HepG2 (cell line): Measurements from ENCODE around the gene NME2. TPM values are rescaled to one million over a fixed set of nuclear protein-coding genes. Genes with fewer than 3 reads are reported as not detected.
A peak's percentile ranks its signal among the peaks of the same experiment; 100 is the strongest.

Experiments
- BHLHE40 ChIP-seq: IDR thresholded peaks from 2 replicates; pipeline ENCODE4 v1.6.1; 2011; ENCODE audit warnings: low read length, improper control_type of control experiment
- MTA1 ChIP-seq: sonication (generic); formaldehyde crosslinking; IDR thresholded peaks from 2 replicates; pipeline ENCODE4 v1.4.0; 2020; ENCODE audit warnings: missing genetic modification reagents, mild to moderate bottlenecking, borderline replicate concordance
- MYNN ChIP-seq: sonication (generic); formaldehyde crosslinking; IDR thresholded peaks from 2 replicates; pipeline ENCODE4 v1.4.0; 2020; ENCODE audit warnings: mild to moderate bottlenecking, low read depth, missing genetic modification reagents
- NBN ChIP-seq: fragments of 450-650 bp; conservative IDR thresholded peaks from 2 replicates; pipeline ENCODE4 v1.6.1; 2017
- NR0B2 ChIP-seq: sonication (generic); formaldehyde crosslinking; IDR thresholded peaks from 2 replicates; pipeline ENCODE4 v1.4.0; 2020; ENCODE audit warnings: mild to moderate bottlenecking, missing genetic modification reagents
- ONECUT2 ChIP-seq: sonication (generic); formaldehyde crosslinking; IDR thresholded peaks from 2 replicates; pipeline ENCODE4 v1.4.0; 2020; ENCODE audit warnings: missing genetic modification reagents
- REXO4 ChIP-seq: sonication (generic); formaldehyde crosslinking; IDR thresholded peaks from 2 replicates; pipeline ENCODE4 v1.8.0; 2022; ENCODE audit warnings: missing genetic modification reagents, mild to moderate bottlenecking, borderline replicate concordance
- U2AF2 ChIP-seq: fragments of 200-400 bp; formaldehyde crosslinking; IDR thresholded peaks from 2 replicates; pipeline ENCODE4 v1.6.1; 2017; ENCODE audit warnings: low read depth, mild to moderate bottlenecking, low read length
- WIZ ChIP-seq: sonication (generic); formaldehyde crosslinking; IDR thresholded peaks from 2 replicates; pipeline ENCODE4 v1.5.1; 2020; ENCODE audit warnings: mild to moderate bottlenecking, missing genetic modification reagents
- ZNF674 ChIP-seq: sonication (generic); formaldehyde crosslinking; IDR thresholded peaks from 2 replicates; pipeline ENCODE4 v1.5.0; 2020; ENCODE audit warnings: low read depth, mild to moderate bottlenecking, missing genetic modification reagents
- ZNF749 ChIP-seq: sonication (generic); formaldehyde crosslinking; IDR thresholded peaks from 2 replicates; pipeline ENCODE4 v1.8.0; 2022; ENCODE audit warnings: mild to moderate bottlenecking, missing genetic modification reagents, moderate library complexity, borderline replicate concordance
- polyA plus RNA-seq, 8 experiments: library from polyadenylated mRNA; depleted of rRNA in 3 of 8; stranded (reverse) in 7 of 8; unstranded in 1 of 8; fragments of >200 nt; fragmentation: Illumina TruSeq in 4 of 8; extraction: Trizol in 4 of 8; gene quantifications; 2 replicates each; pipeline versions ENCODE4 v1.2.1 to v1.2.3, GENCODE V29; 2011 to 2016; ENCODE audit warnings: low read depth in 4 of 8, missing spikeins in 1 of 8, mixed read lengths in 1 of 8; ENCODE audit not compliant: insufficient read depth in 1 of 8
- total RNA-seq, 5 experiments: library from RNA; depleted of rRNA; stranded (reverse); fragments of >200 nt; fragmentation: Illumina TruSeq; extraction: Trizol; gene quantifications; 2 replicates each; pipeline ENCODE4 v1.2.3, GENCODE V29; 2016; ENCODE audit warnings: low read depth in 1 of 5
- TF ChIP-seq, protein P1 (sequence below): sonication (generic); formaldehyde crosslinking; conservative IDR thresholded peaks from 2 replicates; pipeline ENCODE4 v1.4.0; 2020; ENCODE audit warnings: mild to moderate bottlenecking, missing genetic modification reagents, moderate library complexity
- TF ChIP-seq, protein P2 (sequence below): sonication (generic); formaldehyde crosslinking; IDR thresholded peaks from 2 replicates; pipeline ENCODE4 v1.5.1; 2020; ENCODE audit warnings: mild to moderate bottlenecking, missing genetic modification reagents, moderate library complexity

Gene NME2
- total and polyA plus RNA-seq, 2 of the 13 experiments (the other 11 are each of a cell fraction or from before 2014, with no cell fraction given) = 790 to 1,213 TPM

DNA sequence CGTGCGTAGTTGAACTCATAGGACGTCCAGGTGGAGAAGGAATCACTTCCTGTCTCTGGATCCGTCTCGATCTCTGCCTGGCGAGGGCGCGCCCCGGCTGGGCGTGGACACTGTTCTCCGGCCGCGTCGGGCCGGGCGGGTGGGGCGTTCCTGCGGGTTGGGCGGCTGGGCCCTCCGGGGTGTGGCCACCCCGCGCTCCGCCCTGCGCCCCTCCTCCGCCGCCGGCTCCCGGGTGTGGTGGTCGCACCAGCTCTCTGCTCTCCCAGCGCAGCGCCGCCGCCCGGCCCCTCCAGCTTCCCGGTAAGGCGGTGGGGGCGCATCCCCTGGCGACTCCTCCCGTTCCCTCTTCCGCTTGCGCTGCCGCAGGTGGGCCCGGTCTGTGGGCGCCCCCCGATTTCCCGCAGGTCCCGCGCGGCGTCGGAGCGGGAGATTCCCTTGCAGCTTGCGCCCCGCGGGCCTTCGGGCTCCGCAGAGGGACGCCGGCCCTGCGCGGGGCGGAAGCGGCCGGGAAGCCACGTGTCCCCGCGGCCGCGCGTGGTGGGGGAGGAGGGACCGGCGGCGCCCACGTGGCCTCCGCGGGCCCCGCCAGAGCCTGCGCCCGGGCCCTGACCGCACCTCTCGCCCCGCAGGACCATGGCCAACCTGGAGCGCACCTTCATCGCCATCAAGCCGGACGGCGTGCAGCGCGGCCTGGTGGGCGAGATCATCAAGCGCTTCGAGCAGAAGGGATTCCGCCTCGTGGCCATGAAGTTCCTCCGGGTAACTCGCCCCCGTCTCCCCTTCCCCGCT lies at the start of gene NME2 (continued):
- TF ChIP-seq MYNN (CRISPR knock-in tag) (peak; percentile 75; the same call in 1 of the 2 replicates), MTA1 (CRISPR knock-in tag) (peak; percentile 78; the same call in 1 of the 2 replicates), ONECUT2 (CRISPR knock-in tag) (no peak), ZNF749 (CRISPR knock-in tag) (no peak; the same call in 1 of the 2 replicates), WIZ (peak; percentile 84; the same call in 1 of the 2 replicates), ZNF674 (CRISPR knock-in tag) (peak; percentile 93; the same call in 1 of the 2 replicates), NR0B2 (CRISPR knock-in tag) (peak; percentile 95), U2AF2 (0 out of 2 replicates have a peak, but pooled peaks have one; percentile 58), REXO4 (CRISPR knock-in tag) (peak; percentile 69; the same call in 1 of the 2 replicates), BHLHE40 (no peak), NBN (no peak)
- TF ChIP-seq, protein P1, sequence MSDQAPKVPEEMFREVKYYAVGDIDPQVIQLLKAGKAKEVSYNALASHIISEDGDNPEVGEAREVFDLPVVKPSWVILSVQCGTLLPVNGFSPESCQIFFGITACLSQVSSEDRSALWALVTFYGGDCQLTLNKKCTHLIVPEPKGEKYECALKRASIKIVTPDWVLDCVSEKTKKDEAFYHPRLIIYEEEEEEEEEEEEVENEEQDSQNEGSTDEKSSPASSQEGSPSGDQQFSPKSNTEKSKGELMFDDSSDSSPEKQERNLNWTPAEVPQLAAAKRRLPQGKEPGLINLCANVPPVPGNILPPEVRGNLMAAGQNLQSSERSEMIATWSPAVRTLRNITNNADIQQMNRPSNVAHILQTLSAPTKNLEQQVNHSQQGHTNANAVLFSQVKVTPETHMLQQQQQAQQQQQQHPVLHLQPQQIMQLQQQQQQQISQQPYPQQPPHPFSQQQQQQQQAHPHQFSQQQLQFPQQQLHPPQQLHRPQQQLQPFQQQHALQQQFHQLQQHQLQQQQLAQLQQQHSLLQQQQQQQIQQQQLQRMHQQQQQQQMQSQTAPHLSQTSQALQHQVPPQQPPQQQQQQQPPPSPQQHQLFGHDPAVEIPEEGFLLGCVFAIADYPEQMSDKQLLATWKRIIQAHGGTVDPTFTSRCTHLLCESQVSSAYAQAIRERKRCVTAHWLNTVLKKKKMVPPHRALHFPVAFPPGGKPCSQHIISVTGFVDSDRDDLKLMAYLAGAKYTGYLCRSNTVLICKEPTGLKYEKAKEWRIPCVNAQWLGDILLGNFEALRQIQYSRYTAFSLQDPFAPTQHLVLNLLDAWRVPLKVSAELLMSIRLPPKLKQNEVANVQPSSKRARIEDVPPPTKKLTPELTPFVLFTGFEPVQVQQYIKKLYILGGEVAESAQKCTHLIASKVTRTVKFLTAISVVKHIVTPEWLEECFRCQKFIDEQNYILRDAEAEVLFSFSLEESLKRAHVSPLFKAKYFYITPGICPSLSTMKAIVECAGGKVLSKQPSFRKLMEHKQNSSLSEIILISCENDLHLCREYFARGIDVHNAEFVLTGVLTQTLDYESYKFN (CRISPR knock-in tag) = no peak; the same call in 1 of the 2 replicates
- TF ChIP-seq, protein P2, sequence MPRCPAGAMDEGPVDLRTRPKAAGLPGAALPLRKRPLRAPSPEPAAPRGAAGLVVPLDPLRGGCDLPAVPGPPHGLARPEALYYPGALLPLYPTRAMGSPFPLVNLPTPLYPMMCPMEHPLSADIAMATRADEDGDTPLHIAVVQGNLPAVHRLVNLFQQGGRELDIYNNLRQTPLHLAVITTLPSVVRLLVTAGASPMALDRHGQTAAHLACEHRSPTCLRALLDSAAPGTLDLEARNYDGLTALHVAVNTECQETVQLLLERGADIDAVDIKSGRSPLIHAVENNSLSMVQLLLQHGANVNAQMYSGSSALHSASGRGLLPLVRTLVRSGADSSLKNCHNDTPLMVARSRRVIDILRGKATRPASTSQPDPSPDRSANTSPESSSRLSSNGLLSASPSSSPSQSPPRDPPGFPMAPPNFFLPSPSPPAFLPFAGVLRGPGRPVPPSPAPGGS (CRISPR knock-in tag) = peak; percentile 67
